ENCODE data around the gene GMDS.

The GMDS gene

DNA sequence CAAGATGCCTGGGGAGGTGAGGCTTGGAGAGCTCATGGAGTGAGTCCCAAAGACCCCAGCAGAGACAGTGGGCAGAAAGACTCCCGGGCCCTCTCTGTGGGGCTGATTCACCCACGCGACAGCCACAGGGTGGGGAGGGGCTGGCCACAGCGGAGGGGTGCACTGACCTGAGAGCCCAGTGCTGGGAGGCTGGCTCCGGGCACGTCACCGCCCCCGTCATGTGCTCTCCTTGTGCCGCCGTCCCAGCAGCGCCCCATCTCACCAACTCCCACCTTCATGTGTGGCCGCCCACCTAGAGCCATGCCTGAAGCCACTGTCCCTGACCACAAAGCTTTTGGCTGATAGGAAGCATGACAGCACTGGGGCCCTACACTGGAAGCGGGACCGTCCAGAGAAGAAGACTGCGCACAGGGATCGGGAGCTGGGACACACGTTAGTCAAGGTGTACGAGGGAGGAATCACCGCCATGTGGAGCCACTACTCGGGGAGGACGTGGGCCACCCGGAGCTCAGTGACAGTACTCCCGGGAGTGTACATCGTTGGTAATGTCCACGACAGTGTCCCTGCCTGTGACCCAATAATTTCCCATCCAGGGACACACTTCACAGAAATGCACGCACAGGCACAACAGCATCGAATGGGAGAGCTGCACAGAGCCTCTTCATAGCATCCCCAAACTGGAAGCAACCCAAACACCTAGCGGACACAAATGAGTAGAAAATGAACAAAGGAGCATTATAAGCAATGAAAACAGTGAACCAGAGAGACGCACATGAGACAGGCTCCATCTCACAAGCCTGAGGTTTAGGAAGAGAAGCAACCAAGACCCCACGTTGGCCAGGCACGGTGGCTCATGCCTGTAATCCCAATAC, 664.0 kb downstream of the GMDS start:
- Histone ChIP-seq H3K79me2 (no peaks in the 10 kb centered on the region), H3K4me3 (ENCODE audit: low read depth, low read length) (no peak overlapping the region), H2AFZ (no peak overlapping the region), H3K9me3 (ENCODE audit: control insufficient read depth, low read length) (no peaks in the 10 kb centered on the region), H3K36me3 (ENCODE audit: control insufficient read depth, insufficient read depth, low read length) (no peaks in the 10 kb centered on the region), H3K4me2 (ENCODE audit: low read length) (no peak overlapping the region), H3K27ac (no peak overlapping the region), H3K9ac (no peak overlapping the region), H3K27me3 (ENCODE audit: control insufficient read depth, insufficient read depth, low read length) (no peaks in the 10 kb centered on the region), H3K4me1 (no peaks in the 10 kb centered on the region)
- TF ChIP-seq, protein P1, sequence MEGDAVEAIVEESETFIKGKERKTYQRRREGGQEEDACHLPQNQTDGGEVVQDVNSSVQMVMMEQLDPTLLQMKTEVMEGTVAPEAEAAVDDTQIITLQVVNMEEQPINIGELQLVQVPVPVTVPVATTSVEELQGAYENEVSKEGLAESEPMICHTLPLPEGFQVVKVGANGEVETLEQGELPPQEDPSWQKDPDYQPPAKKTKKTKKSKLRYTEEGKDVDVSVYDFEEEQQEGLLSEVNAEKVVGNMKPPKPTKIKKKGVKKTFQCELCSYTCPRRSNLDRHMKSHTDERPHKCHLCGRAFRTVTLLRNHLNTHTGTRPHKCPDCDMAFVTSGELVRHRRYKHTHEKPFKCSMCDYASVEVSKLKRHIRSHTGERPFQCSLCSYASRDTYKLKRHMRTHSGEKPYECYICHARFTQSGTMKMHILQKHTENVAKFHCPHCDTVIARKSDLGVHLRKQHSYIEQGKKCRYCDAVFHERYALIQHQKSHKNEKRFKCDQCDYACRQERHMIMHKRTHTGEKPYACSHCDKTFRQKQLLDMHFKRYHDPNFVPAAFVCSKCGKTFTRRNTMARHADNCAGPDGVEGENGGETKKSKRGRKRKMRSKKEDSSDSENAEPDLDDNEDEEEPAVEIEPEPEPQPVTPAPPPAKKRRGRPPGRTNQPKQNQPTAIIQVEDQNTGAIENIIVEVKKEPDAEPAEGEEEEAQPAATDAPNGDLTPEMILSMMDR (IDR thresholded peaks at IDR 0.05): no peak

DNA sequence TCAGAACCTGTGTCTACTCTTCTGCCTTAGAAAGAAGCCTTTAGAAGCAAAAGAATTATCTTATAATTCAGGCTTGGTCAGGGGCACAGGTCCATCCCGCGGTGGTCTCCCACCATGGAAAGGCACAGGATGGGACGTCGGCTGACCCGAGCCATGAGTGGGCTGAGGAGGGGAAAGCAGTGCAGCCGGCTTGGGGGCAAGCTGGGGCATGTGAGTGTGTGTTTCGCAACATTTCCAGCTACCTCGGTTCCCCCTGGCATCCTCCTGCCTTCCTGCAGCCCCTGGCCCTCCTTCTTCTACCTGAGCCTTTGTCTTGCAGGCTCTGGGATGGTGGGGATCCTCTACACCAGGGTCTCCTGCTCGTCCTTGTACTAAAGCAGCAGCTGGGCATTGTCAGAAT, 664.8 kb downstream of the GMDS start:
- Histone ChIP-seq H2AFZ (no peak overlapping the region), H3K4me1 (no peaks in the 10 kb centered on the region), H3K27ac (no peak overlapping the region), H3K9me3 (ENCODE audit: control insufficient read depth, low read length) (no peaks in the 10 kb centered on the region), H3K79me2 (no peaks in the 10 kb centered on the region), H3K27me3 (ENCODE audit: control insufficient read depth, insufficient read depth, low read length) (no peaks in the 10 kb centered on the region), H3K9ac (no peak overlapping the region), H3K4me3 (ENCODE audit: low read depth, low read length) (no peak overlapping the region), H3K4me2 (ENCODE audit: low read length) (no peak overlapping the region), H3K36me3 (ENCODE audit: control insufficient read depth, insufficient read depth, low read length) (no peaks in the 10 kb centered on the region)
- TF ChIP-seq, protein P1 (IDR thresholded peaks at IDR 0.05): no peak

DNA sequence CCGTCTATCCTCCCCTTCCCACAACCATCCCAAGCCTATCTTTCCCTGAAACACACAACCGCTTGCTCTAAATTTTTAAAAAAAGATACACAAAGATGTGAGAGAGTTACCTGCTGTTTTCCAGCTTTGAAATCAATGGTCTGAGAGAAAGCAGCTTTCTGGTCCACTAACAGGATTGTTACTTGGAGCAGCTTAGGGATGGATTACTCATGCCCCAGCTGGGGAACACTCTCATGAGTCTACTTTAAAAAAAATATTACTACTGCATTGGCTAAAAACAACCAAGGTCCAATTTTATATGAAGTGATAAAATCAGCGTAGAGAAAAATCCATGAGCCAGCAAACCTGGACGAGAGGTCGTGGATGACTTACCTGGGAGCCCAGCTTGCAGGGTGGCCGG, 665.3 kb downstream of the GMDS start:
- H3K79me2 ChIP-seq: no peaks in the 10 kb centered on the region
- no peak overlapping the region for H3K27ac ChIP-seq
- H3K4me3 ChIP-seq (ENCODE audit: low read depth, low read length): no peak overlapping the region
- no peak overlapping the region for H3K9ac ChIP-seq
- no peak overlapping the region for H2AFZ ChIP-seq
- H3K4me2 ChIP-seq (ENCODE audit: low read length): no peak overlapping the region
- no peaks in the 10 kb centered on the region for H3K9me3 ChIP-seq (ENCODE audit: control insufficient read depth, low read length)
- TF ChIP-seq, protein P1 (IDR thresholded peaks at IDR 0.05): no peak
- no peaks in the 10 kb centered on the region for H3K27me3 ChIP-seq (ENCODE audit: control insufficient read depth, insufficient read depth, low read length)
- no peaks in the 10 kb centered on the region for H3K36me3 ChIP-seq (ENCODE audit: control insufficient read depth, insufficient read depth, low read length)
- H3K4me1 ChIP-seq: no peaks in the 10 kb centered on the region

DNA sequence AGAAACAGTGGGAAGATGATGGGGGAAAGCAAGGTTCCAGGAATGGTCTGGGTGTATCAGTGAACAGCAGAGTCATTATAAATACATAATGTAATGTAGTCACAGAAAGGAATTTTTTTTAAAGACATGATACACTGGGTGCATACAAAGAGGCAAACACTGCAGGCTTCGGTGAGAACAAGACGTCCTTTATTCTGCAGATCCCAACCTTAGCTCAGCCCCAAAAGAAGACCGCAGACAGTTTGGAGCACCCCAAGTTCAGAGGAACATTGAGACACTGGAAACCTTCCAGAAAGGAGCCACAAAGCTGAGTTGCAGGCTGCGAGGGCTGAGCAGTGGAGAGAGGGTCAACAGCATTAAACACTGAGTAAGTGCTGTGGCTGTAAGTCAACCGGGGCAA, 666.3 kb downstream of the GMDS start:
- H3K79me2 ChIP-seq: no peaks in the 10 kb centered on the region
- H3K4me3 ChIP-seq (ENCODE audit: low read depth, low read length): no peak overlapping the region
- H3K4me1 ChIP-seq: no peaks in the 10 kb centered on the region
- H3K27ac ChIP-seq: no peak overlapping the region
- no peak overlapping the region for H3K4me2 ChIP-seq (ENCODE audit: low read length)
- no peaks in the 10 kb centered on the region for H3K9me3 ChIP-seq (ENCODE audit: control insufficient read depth, low read length)
- no peaks in the 10 kb centered on the region for H3K27me3 ChIP-seq (ENCODE audit: control insufficient read depth, insufficient read depth, low read length)
- TF ChIP-seq, protein P1 (IDR thresholded peaks at IDR 0.05): no peak
- no peaks in the 10 kb centered on the region for H3K36me3 ChIP-seq (ENCODE audit: control insufficient read depth, insufficient read depth, low read length)
- H3K9ac ChIP-seq: no peak overlapping the region
- no peak overlapping the region for H2AFZ ChIP-seq
